Lower lobe of right lung (tissue), 2 donors: ENCODE measurements around the gene TBC1D22B. TPM values are rescaled to one million over a fixed set of nuclear protein-coding genes. Genes with fewer than 3 reads are reported as not detected.

Source experiments
- ATAC-seq, 2 donors: fragments of 200-7000 bp; cut with Tn5 transposase; one replicate each; pipeline ENCODE4 v1.9.1; 2020 to 2022; ENCODE audit warnings: mild to moderate bottlenecking in 2 of 2, moderate library complexity in 2 of 2
- DNase-seq: peaks from one replicate; pipeline ENCODE4 v3.0.0-alpha.2; 2020
- H3K27ac ChIP-seq: fragments of 200-600 bp; one replicate; pipeline ENCODE4 v1.8.0; 2022
- H3K27me3 ChIP-seq: fragments of 200-600 bp; one replicate; pipeline ENCODE4 v1.8.0; 2022; ENCODE audit warnings: low read depth
- H3K36me3 ChIP-seq: fragments of 200-600 bp; one replicate; pipeline ENCODE4 v1.8.0; 2022; ENCODE audit warnings: mild to moderate bottlenecking
- H3K4me1 ChIP-seq: fragments of 200-600 bp; one replicate; pipeline ENCODE4 v1.8.0; 2022
- H3K4me3 ChIP-seq: fragments of 200-600 bp; one replicate; pipeline ENCODE4 v1.8.0; 2022; ENCODE audit warnings: mild to moderate bottlenecking
- H3K9me3 ChIP-seq: fragments of 200-600 bp; one replicate; pipeline ENCODE4 v1.8.0; 2022
- intact Hi-C: fragments of 100-400 bp; cut with DNase I; formaldehyde crosslinking; loops from one replicate; pipeline ENCODE4 v1.11.0; 2022
- total RNA-seq: library from RNA; stranded (reverse); fragmentation: NEBNext Ultra II Directional; extraction: Animal tissue kit (Norgen Biotek cat#: 25700); gene quantifications from one replicate; pipeline ENCODE4 v1.2.1, GENCODE V29; 2021
- TF ChIP-seq, protein P1 (sequence below): fragments of 200-600 bp; IDR thresholded peaks from one replicate; pipeline ENCODE4 v1.8.0; 2022; ENCODE audit warnings: antibody characterized with exemption, mild to moderate bottlenecking
- donor health status: DM: no; HTN: yes; CAD: no; lungs with severe emphysema.

TBC1D22B gene
- total RNA-seq, 1 donor from 2014 or later = 11.5 TPM

DNA sequence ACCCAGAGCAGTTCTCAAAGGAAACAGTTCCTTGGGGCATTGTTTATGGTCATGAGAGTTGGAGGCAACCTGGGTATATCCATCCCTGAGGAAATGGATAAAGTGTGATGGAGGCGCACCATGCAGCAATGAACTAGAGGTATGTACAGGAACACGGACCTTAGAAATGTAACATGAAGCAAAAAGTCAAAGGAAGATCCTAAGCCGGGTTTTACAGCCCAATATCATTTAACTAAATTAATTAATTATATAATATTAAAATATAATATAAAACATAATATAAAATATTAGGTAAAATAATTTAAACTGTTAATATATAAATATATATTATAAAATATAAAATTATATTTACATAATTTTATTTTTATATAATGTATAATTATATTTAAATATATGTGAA lies 52.1 kb downstream of the TBC1D22B start:
- DNase-seq = no peak
- no peak for ATAC-seq
- H3K4me1 ChIP-seq = peaks cover 6% of the 10 kb centered on the region
- no peak overlapping the region for H3K27ac ChIP-seq
- intact Hi-C loops = no loop called here
- peaks cover 30% of the 10 kb centered on the region for H3K36me3 ChIP-seq
- TF ChIP-seq, protein P1, sequence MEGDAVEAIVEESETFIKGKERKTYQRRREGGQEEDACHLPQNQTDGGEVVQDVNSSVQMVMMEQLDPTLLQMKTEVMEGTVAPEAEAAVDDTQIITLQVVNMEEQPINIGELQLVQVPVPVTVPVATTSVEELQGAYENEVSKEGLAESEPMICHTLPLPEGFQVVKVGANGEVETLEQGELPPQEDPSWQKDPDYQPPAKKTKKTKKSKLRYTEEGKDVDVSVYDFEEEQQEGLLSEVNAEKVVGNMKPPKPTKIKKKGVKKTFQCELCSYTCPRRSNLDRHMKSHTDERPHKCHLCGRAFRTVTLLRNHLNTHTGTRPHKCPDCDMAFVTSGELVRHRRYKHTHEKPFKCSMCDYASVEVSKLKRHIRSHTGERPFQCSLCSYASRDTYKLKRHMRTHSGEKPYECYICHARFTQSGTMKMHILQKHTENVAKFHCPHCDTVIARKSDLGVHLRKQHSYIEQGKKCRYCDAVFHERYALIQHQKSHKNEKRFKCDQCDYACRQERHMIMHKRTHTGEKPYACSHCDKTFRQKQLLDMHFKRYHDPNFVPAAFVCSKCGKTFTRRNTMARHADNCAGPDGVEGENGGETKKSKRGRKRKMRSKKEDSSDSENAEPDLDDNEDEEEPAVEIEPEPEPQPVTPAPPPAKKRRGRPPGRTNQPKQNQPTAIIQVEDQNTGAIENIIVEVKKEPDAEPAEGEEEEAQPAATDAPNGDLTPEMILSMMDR = no peak
- H3K4me3 ChIP-seq = no peak overlapping the region
- H3K27me3 ChIP-seq = no peaks in the 10 kb centered on the region
- H3K9me3 ChIP-seq = no peaks in the 10 kb centered on the region

DNA sequence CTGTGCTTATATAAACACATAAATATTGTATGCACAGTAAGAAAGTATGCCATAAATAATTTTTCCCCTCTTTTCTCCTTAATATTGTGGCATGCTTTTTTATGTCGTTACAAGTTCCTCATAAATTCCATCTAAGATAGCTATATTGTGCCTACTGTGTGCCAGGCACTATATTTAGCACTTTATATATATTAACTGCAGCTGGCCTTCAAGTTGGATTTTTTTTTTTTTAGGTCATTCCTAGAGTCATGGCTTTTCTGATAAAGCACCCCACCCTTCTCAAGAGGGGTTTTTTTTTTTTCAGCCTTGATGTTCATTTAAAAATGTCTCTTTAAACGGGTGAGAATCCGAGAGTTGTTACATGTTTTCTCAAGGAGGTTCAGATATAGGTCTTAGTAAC lies 53.4 kb downstream of the TBC1D22B start:
- Histone ChIP-seq H3K4me1 (peaks cover 6% of the 10 kb centered on the region), H3K27me3 (no peaks in the 10 kb centered on the region), H3K9me3 (no peaks in the 10 kb centered on the region), H3K36me3 (peaks cover 40% of the 10 kb centered on the region), H3K4me3 (no peak overlapping the region), H3K27ac (no peak overlapping the region)
- intact Hi-C loops = no loop called here
- ATAC-seq (no peak), DNase-seq (no peak)
- TF ChIP-seq, protein P1 = no peak

DNA sequence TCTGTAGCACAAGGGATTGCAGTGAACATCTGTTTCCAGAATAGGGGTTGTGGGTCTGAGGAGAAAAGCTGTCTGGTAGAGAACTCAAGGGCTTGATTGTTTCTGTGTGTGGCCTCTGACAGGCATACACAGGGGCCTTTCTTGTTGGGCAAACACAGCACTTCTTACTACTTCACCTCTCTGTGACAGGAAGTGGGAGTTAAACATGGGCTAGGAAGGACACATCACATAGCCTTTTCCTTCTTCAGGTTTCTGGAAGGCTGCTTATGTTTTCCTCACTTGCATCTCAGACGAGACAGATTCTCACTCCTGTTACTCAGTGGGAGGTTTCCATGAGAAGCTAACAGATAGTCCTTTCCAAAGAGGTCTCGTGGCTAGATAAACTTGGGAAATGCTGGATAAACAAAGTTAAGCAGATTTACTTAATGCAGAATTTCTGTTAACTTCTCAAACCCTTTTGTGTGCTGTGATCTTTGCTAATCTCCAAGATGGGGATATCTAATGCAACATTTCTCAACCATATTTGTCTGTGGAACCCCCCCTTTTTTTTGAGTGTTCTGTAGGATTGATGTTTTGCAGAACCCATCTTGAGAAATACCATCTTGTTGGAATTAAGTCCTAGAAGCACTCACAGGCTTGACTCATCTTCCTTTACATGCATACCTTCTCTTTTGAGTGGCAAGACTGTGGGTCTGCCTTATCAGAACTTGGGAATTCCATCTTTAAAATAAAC lies 54.3 kb downstream of the TBC1D22B start:
- Histone ChIP-seq H3K27ac (no peak overlapping the region), H3K27me3 (no peaks in the 10 kb centered on the region), H3K4me1 (peaks cover 6% of the 10 kb centered on the region), H3K4me3 (no peak overlapping the region), H3K36me3 (peaks cover 45% of the 10 kb centered on the region), H3K9me3 (no peaks in the 10 kb centered on the region)
- no peak for DNase-seq
- TF ChIP-seq, protein P1 = no peak
- ATAC-seq = no peak
- intact Hi-C loops = no loop called here

DNA sequence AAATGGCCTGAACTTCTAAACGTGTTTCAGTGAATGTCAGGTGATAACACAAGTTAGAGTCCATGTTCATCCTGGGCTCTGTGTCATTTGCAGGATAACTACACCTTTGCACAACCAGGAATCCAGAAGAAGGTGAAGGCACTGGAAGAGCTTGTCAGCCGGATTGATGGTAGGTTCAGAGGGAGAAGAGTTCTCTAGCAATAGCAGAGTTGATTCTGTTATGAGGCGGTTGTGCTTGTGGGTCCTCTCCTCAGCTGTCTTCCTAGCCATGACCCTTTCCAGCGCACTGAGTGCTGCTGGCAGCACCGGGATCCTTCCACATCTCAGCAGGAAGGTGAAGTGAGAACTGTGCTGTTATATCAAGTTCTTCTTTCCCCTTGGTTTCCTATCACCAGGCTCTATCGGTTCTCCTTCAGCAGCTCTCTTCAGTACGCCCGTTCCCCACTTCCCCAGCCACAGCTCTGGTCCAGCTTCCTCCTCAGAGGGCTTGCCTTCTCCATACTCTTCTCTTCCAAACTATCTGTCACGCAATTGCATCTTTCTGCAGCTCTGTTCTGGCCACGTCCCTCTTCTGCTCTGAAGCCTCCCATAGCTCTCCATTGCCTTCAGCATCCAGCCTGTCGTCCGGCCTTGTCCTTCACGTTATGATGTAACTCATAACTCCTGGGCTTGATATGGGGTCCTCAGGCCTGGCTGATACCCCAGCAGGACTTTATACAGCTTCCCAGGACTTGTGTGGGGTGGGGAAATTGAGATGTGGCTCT lies 56.3 kb downstream of the TBC1D22B start:
- Histone ChIP-seq H3K27me3 (no peaks in the 10 kb centered on the region), H3K36me3 (peaks cover 65% of the 10 kb centered on the region), H3K27ac (no peak overlapping the region), H3K4me1 (peaks cover 3% of the 10 kb centered on the region), H3K9me3 (no peaks in the 10 kb centered on the region), H3K4me3 (no peak overlapping the region)
- no peak for ATAC-seq
- TF ChIP-seq, protein P1 = no peak
- DNase-seq = no peak
- intact Hi-C loops = no loop called here

DNA sequence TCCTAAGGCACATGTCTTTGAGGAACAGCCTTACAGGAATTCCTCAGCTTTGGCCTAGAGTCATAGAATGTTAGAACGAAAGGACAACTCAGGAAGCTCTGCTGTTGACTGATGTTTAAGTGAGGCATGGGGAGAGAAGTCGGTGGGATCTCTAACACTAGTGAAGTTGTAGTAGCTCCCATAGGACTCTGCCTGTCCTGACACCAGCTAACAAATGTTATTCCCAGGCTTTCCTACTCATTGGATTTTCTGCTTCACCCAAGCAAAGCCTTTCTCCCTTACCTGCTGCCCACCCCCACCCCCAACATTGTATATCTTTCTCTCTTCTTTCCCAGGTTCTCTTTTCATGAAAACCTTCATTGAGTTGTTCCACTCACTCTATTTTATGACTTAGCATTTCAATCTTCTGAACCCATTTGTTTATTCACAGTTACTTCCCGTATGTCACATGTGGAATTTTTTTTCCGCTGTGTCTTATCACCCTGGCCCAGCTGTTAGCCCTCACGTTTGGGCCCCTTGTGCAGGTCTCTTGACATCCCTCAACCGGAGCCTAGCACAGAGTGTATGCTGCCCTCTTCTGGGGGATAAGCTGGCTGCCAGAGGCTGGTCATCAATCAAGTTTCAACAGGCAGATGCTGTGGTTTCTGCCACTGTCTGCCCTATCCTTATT lies 57.0 kb downstream of the TBC1D22B start:
- intact Hi-C loops = no loop called here

More for the DNA sequence above, 57.0 kb downstream of the TBC1D22B start:
- ATAC-seq = peak; percentile 43 to 69
- TF ChIP-seq, protein P1 = peak; percentile 42
- DNase-seq = no peak
- no peaks in the 10 kb centered on the region for H3K9me3 ChIP-seq
- no peak overlapping the region for H3K4me3 ChIP-seq
- H3K27ac ChIP-seq = no peak overlapping the region
- peaks cover 73% of the 10 kb centered on the region for H3K36me3 ChIP-seq
- no peaks in the 10 kb centered on the region for H3K4me1 ChIP-seq
- no peaks in the 10 kb centered on the region for H3K27me3 ChIP-seq
